ENCODE results near the gene APCDD1. TPM values are rescaled to one million over a fixed set of nuclear protein-coding genes. Genes with fewer than 3 reads are reported as not detected.
A peak's percentile ranks its signal among the peaks of the same experiment; 100 is the strongest.

The APCDD1 gene
- total RNA-seq, 2 donors from 2014 or later, result not detected

GRCh38 chr18:10443001-10443400 is 11.4 kb upstream of the APCDD1 start:
- H3K36me3 Mint-ChIP-seq, result no peaks in the 10 kb centered on the region
- H3K27ac Mint-ChIP-seq, result no peak overlapping the region
- H3K4me1 Mint-ChIP-seq (ENCODE audit: low read depth in 2 of 2), result no peaks in the 10 kb centered on the region
- H3K27me3 Mint-ChIP-seq, result peaks cover 0 to 9% of the 10 kb centered on the region in 2 donors
- H3K4me3 Mint-ChIP-seq, result no peak overlapping the region
- ATAC-seq (no peak), DNase-seq (ENCODE audit: low spot score) (no peak)
- no peaks in the 10 kb centered on the region for H3K9me3 Mint-ChIP-seq

- Mint-ChIP-seq H3K4me3 (no peak overlapping the region), H3K27ac (no peak overlapping the region), H3K36me3 (no peaks in the 10 kb centered on the region), H3K9me3 (no peaks in the 10 kb centered on the region), H3K4me1 (ENCODE audit: low read depth in 2 of 2) (no peaks in the 10 kb centered on the region), H3K27me3 (peaks cover 11 to 15% of the 10 kb centered on the region in 2 donors)
- ATAC-seq, result no peak
- no peak for DNase-seq (ENCODE audit: low spot score)
Measured at GRCh38 chr18:10444314-10445006, 10.0 kb upstream of the APCDD1 start.

DNA sequence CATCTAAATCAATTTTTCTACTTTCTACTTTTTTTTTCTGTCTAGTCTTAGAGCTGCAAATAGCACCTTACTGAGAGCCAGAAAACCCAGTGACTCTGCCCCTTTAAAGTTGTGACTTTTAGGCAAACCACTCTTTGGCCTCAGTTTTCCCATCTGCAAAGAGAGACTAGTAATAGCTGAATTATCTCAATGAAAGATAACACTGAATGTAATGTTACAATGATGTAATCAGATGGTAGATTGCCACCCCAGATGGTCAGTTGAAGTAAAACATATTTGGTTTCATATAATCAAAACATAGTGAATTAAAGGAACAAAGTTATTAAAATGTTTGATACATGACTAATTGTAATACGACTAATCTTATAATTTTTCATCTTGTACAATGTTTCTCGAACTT is 5.0 kb upstream of the APCDD1 start:
- ATAC-seq (no peak), DNase-seq (ENCODE audit: low spot score) (no peak)
- Mint-ChIP-seq H3K27me3 (peaks cover 17 to 47% of the 10 kb centered on the region in 2 donors), H3K36me3 (no peaks in the 10 kb centered on the region), H3K4me3 (no peak overlapping the region), H3K9me3 (no peaks in the 10 kb centered on the region), H3K27ac (no peak overlapping the region), H3K4me1 (ENCODE audit: low read depth in 2 of 2) (no peaks in the 10 kb centered on the region)

GRCh38 chr18:10450986-10451385 is 3.4 kb upstream of the APCDD1 start:
- no peak overlapping the region for H3K4me3 Mint-ChIP-seq
- H3K27ac Mint-ChIP-seq, result no peak overlapping the region
- H3K9me3 Mint-ChIP-seq, result no peaks in the 10 kb centered on the region
- H3K4me1 Mint-ChIP-seq (ENCODE audit: low read depth in 2 of 2), result no peaks in the 10 kb centered on the region
- no peak for DNase-seq (ENCODE audit: low spot score)
- ATAC-seq, result no peak
- peaks cover 24 to 55% of the 10 kb centered on the region in 2 donors for H3K27me3 Mint-ChIP-seq
- no peaks in the 10 kb centered on the region for H3K36me3 Mint-ChIP-seq

GRCh38 chr18:10453261-10453805 is 1.1 kb upstream of the APCDD1 start:
- Mint-ChIP-seq H3K9me3 (no peaks in the 10 kb centered on the region), H3K4me1 (ENCODE audit: low read depth in 2 of 2) (no peaks in the 10 kb centered on the region), H3K27ac (no peak overlapping the region), H3K36me3 (no peaks in the 10 kb centered on the region), H3K4me3 (no peak overlapping the region), H3K27me3 (peaks cover 31 to 75% of the 10 kb centered on the region in 2 donors)
- ATAC-seq (no peak), DNase-seq (ENCODE audit: low spot score) (no peak)

DNA sequence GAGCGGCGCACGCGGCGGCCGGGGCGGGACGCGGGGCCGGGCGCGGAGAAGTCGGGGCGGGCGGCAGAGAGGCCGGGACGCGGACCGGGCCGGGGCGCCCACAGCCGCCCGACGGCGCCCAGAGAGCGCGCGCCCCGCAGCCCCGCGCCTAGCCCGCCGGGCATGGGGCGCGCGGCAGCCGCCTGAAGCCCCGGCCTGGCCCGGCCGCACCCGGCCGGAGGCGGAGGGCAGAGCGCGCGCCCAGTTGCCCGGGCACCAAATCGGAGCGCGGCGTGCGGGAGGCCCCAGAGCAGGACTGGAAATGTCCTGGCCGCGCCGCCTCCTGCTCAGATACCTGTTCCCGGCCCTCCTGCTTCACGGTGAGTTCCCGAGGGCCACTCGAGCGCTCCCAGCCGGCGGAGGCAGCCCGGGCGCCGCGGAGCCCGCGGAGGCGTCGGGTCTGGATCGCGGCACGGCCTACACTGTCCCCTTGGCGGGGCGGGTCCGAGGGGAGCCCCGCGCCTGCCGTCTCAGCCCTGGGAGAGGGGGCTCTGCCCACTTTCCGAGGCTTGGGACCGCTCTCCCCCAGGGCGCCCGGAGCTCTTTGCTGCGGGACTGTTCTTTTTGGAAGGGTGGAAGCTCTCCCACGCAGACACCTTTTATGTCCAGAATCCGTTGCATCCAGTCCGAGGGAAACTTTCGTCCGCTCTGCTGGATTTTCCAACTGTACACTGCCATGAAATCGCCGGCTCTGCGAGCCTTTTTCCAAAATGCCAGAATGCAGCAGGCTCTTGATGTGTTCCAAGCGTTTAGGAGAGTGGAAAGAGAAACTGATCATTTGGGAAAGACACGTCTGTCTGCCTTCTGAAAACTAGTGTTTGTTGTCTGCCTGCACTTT is 484 bp downstream of the APCDD1 start:
- H3K4me3 Mint-ChIP-seq, result no peak overlapping the region
- no peak overlapping the region for H3K27ac Mint-ChIP-seq
- H3K9me3 Mint-ChIP-seq, result no peaks in the 10 kb centered on the region
- peak in 1 of 2 donors; percentile 36 for ATAC-seq
- peaks cover 25 to 67% of the 10 kb centered on the region in 2 donors for H3K27me3 Mint-ChIP-seq
- no peak for DNase-seq (ENCODE audit: low spot score)
- H3K36me3 Mint-ChIP-seq, result no peaks in the 10 kb centered on the region
- H3K4me1 Mint-ChIP-seq (ENCODE audit: low read depth in 2 of 2), result no peaks in the 10 kb centered on the region

- Mint-ChIP-seq H3K4me1 (ENCODE audit: low read depth in 2 of 2) (no peaks in the 10 kb centered on the region), H3K27me3 (peaks cover 25 to 60% of the 10 kb centered on the region in 2 donors), H3K9me3 (no peaks in the 10 kb centered on the region), H3K4me3 (no peak overlapping the region), H3K36me3 (no peaks in the 10 kb centered on the region), H3K27ac (no peak overlapping the region)
- no peak for ATAC-seq
- no peak for DNase-seq (ENCODE audit: low spot score)
Measured at GRCh38 chr18:10455726-10456453, 1.5 kb downstream of the APCDD1 start.

DNA sequence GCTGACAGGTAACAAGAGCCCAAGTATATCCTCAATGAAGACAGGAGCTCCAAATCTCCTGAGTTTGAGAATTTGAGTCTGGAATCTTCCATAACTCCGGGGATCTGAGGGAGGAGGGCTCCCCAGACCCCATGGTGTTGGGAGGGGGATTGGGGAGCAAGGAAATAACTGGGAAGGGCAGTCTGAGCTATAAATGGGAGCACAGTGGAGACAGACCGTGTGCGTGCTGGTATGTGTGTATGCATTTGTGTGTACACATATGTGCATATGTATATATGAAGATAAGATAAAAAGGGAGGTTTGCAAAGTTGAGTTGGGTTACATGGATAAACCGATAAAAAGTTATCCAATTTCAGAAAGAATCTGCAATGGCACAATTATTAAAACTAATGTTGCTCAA is 2.3 kb downstream of the APCDD1 start:
- Mint-ChIP-seq H3K27ac (no peak overlapping the region), H3K27me3 (peaks cover 25 to 53% of the 10 kb centered on the region in 2 donors), H3K4me1 (ENCODE audit: low read depth in 2 of 2) (no peaks in the 10 kb centered on the region), H3K4me3 (no peak overlapping the region), H3K9me3 (no peaks in the 10 kb centered on the region), H3K36me3 (no peaks in the 10 kb centered on the region)
- ATAC-seq (no peak), DNase-seq (ENCODE audit: low spot score) (no peak)

DNA sequence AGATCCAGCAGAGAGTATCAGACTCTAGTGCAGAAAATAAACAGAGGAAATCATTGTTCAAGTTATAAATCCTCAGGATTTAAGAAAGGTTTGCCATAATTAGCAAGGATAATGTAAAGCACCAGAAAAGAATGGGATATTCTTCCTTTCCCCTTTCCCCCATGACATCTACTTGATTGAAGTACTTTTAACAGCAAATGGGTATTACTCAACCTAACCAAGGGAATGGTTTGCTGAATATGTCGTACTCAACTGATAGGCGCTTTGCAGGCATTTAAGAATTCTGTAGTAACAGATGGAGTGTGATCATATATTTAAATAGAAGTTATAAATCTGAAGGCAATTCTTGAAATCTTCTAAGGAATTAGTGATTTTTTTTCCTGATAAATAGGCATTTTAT is 2.7 kb downstream of the APCDD1 start:
- Mint-ChIP-seq H3K36me3 (no peaks in the 10 kb centered on the region), H3K27ac (no peak overlapping the region), H3K4me1 (ENCODE audit: low read depth in 2 of 2) (no peaks in the 10 kb centered on the region), H3K4me3 (no peak overlapping the region), H3K9me3 (no peaks in the 10 kb centered on the region), H3K27me3 (peaks cover 21 to 49% of the 10 kb centered on the region in 2 donors)
- ATAC-seq (no peak), DNase-seq (ENCODE audit: low spot score) (no peak)

DNA sequence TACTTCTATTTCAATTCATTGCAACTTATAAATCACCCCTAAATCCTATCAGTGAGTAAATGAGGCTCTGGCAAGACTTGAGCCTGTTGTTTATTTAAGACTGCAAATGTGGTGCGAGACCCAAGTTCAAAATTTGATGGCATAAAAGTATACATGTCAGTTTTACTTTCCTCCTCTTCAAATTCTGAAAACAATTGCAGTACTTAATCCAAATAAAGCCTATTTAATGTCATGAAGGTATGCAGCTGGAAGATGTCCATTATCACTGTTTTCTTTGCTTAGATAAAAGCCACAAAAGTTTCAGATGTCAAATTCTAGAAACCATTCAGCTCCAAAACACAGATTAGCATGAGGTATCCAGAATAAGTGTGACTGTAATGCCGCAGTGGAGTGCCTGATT is 3.3 kb downstream of the APCDD1 start:
- Mint-ChIP-seq H3K4me1 (ENCODE audit: low read depth in 2 of 2) (no peaks in the 10 kb centered on the region), H3K36me3 (no peaks in the 10 kb centered on the region), H3K4me3 (no peak overlapping the region), H3K27ac (no peak overlapping the region), H3K27me3 (peaks cover 21 to 43% of the 10 kb centered on the region in 2 donors), H3K9me3 (no peaks in the 10 kb centered on the region)
- DNase-seq (ENCODE audit: low spot score) (no peak), ATAC-seq (no peak)

GRCh38 chr18:10458691-10459090 is 4.3 kb downstream of the APCDD1 start:
- Mint-ChIP-seq H3K27me3 (peaks cover 22 to 34% of the 10 kb centered on the region in 2 donors), H3K36me3 (no peaks in the 10 kb centered on the region), H3K27ac (no peak overlapping the region), H3K9me3 (no peaks in the 10 kb centered on the region), H3K4me3 (no peak overlapping the region), H3K4me1 (ENCODE audit: low read depth in 2 of 2) (no peaks in the 10 kb centered on the region)
- no peak for DNase-seq (ENCODE audit: low spot score)
- no peak for ATAC-seq

DNA sequence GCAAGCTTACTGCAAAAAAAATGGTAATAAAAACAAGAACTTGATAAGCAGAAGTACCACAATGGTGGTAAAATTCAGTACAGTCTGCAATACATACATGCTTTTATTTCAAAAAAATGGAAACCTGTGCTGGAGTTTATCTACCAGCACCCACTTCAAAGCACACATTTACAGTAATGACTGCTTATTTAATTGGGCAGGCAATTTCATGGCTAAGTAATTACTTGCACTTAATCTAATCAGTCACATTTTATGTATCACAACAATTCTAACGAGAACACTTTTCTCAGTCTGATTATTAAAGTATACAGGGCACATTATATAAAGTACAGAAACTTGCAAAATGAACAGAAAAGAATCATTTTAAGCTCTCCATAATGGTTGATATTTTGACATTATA is 5.2 kb downstream of the APCDD1 start:
- H3K27me3 Mint-ChIP-seq, result peaks cover 22 to 34% of the 10 kb centered on the region in 2 donors
- no peaks in the 10 kb centered on the region for H3K9me3 Mint-ChIP-seq
- H3K4me1 Mint-ChIP-seq (ENCODE audit: low read depth in 2 of 2), result no peaks in the 10 kb centered on the region
- no peak overlapping the region for H3K27ac Mint-ChIP-seq
- H3K36me3 Mint-ChIP-seq, result no peaks in the 10 kb centered on the region
- no peak for ATAC-seq
- DNase-seq (ENCODE audit: low spot score), result no peak
- no peak overlapping the region for H3K4me3 Mint-ChIP-seq

DNA sequence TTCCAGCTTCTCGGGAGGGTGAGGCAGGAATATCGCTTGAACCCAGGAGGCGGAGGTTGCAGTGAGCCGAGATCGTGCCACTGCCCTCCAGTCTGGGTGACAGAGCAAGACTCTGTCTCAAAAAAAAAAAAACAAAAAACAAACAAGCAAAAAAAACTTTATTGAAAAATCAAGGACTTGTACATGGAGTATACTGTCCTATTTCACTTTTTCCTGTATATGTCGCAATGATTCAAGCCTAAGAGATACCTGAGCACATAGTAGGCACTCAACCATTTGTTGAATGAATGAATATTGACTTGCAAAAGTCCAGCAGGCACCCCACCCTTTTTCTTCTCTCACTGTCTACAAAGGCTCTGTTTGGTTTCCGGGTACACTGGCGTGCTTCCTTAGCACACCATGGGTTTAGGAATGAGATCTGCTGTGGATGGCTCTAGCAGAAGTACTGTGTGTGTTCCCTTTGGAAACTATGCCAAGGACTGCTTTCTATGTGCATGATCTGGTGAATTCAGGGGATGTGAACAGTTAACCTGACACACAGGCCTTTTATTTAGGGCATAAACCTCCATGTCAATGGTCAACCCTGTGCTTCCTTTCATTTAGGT is 6.1 kb downstream of the APCDD1 start:
- ATAC-seq, result no peak
- no peak for DNase-seq (ENCODE audit: low spot score)
- Mint-ChIP-seq H3K27me3 (peaks cover 21 to 37% of the 10 kb centered on the region in 2 donors), H3K4me3 (no peak overlapping the region), H3K27ac (no peak overlapping the region), H3K4me1 (ENCODE audit: low read depth in 2 of 2) (no peaks in the 10 kb centered on the region), H3K9me3 (no peaks in the 10 kb centered on the region), H3K36me3 (no peaks in the 10 kb centered on the region)
